K562 (cell line): Measurements from ENCODE around the gene RPL15. TPM values are rescaled to one million over a fixed set of nuclear protein-coding genes. Genes with fewer than 3 reads are reported as not detected.

Source experiments
- ATAC-seq: fragments of 200-7000 bp; cut with Tn5 transposase; 3 replicates; pipeline ENCODE4 v1.9.1; 2020; ENCODE audit warnings: moderate library complexity
- BruUV-seq: library from RNA; stranded (reverse); fragments of 400-500 nt; replicated peaks from 2 replicates; lab custom pipeline; 2021; lab: Mats Ljungman, UMichigan
- CTCF ChIA-PET: fragments of 300-600 bp; formaldehyde crosslinking; extraction: SDS; loops from one replicate; lab custom pipeline; 2021; ENCODE audit warnings: low intra/inter-chr PET ratio; lab: Yijun Ruan, JAX
- POLR2A ChIA-PET: fragments of 300-600, 350-650 bp; sonication (Branson Sonifier 250); formaldehyde crosslinking; extraction: SDS; loops from one replicate; lab custom pipeline; 2021; ENCODE audit warnings: antibody characterized with exemption, inconsistent platforms; lab: Yijun Ruan, JAX
- DNase-seq, 4 experiments: peaks; one replicate each; pipeline versions ENCODE4 v3.0.0 to v3.0.0-alpha.2; 2011 to 2018; ENCODE audit warnings: low spot score in 3 of 4, mixed read lengths in 3 of 4; ENCODE audit errors: extremely low read depth in 1 of 4
- FAIRE-seq: peaks from 2 replicates; lab custom pipeline; 2011; peaks lifted over from hg19 to GRCh38; lab: Jason Lieb, UNC
- H2AFZ ChIP-seq: 2 replicates; pipeline ENCODE4 v1.6.0; 2011; ENCODE audit warnings: low read depth, low read length, control low read depth, inconsistent platforms
- H3K27ac ChIP-seq: fragments of 200-600 bp; 3 replicates; pipeline ENCODE4 v1.8.0; 2011; ENCODE audit warnings: low read depth, mild to moderate bottlenecking, control low read depth, inconsistent platforms, low read length, moderate library complexity, mixed read lengths; ENCODE audit errors: extremely low read depth
- H3K27me3 ChIP-seq, 2 experiments: fragments of 300-600 bp in 1 of 2; 2 replicates in 1 of 2; 3 replicates in 1 of 2; pipeline versions ENCODE4 v1.6.0 to v1.8.0; 2011; ENCODE audit warnings: inconsistent platforms in 2 of 2, low read length in 2 of 2, mild to moderate bottlenecking in 1 of 2, mixed read lengths in 1 of 2, moderate library complexity in 1 of 2; ENCODE audit not compliant: control insufficient read depth in 2 of 2, insufficient read depth in 2 of 2
- H3K36me3 ChIP-seq: fragments of 300-600 bp; 3 replicates; pipeline ENCODE4 v1.8.0; 2011; ENCODE audit warnings: mild to moderate bottlenecking, low read length, inconsistent platforms; ENCODE audit not compliant: control insufficient read depth, insufficient read depth
- H3K4me1 ChIP-seq, 2 experiments: fragments of 200-600 bp in 1 of 2; replicated peaks in 1 of 2; 2 replicates in 1 of 2; 3 replicates in 1 of 2; pipeline versions ENCODE4 v1.5.1 to v1.8.0; 2011; ENCODE audit warnings: inconsistent platforms in 2 of 2, low read length in 2 of 2, mild to moderate bottlenecking in 1 of 2, mixed read lengths in 1 of 2, moderate library complexity in 1 of 2; ENCODE audit not compliant: control insufficient read depth in 2 of 2, insufficient read depth in 2 of 2
- H3K4me2 ChIP-seq: 2 replicates; pipeline ENCODE4 v1.6.1; 2011; ENCODE audit warnings: low read length, control low read depth, inconsistent platforms, mixed read lengths; ENCODE audit not compliant: insufficient read depth
- H3K4me3 ChIP-seq: fragments of 200-600 bp; sonication (generic), shearing (Covaris generic); 2 replicates; pipeline ENCODE4 v1.5.1; 2016; ENCODE audit warnings: control low read depth, inconsistent platforms
- H3K79me2 ChIP-seq: fragments of 200-600 bp; 3 replicates; pipeline ENCODE4 v1.8.0; 2011; ENCODE audit warnings: low read length, inconsistent platforms; ENCODE audit not compliant: control insufficient read depth, insufficient read depth
- H3K9ac ChIP-seq, 2 experiments: 2 replicates each; pipeline versions ENCODE4 v1.6.0 to v1.6.1; 2011; ENCODE audit warnings: low read depth in 2 of 2, low read length in 2 of 2, control low read depth in 1 of 2, inconsistent platforms in 1 of 2, mild to moderate bottlenecking in 1 of 2, mixed read lengths in 1 of 2; ENCODE audit not compliant: insufficient read depth in 1 of 2
- H3K9me1 ChIP-seq: one replicate; pipeline ENCODE4 v1.6.0; 2011; ENCODE audit warnings: inconsistent platforms, mild to moderate bottlenecking, low read length, moderate library complexity; ENCODE audit not compliant: control insufficient read depth, insufficient read depth
- H3K9me3 ChIP-seq: replicated peaks from 2 replicates; pipeline ENCODE4 v1.5.1; 2011; ENCODE audit warnings: low read depth, low read length, inconsistent platforms; ENCODE audit not compliant: control insufficient read depth, insufficient read depth
- H4K20me1 ChIP-seq: replicated peaks from 2 replicates; pipeline ENCODE4 v1.6.1; 2011; ENCODE audit warnings: low read length, inconsistent platforms, mixed read lengths; ENCODE audit not compliant: control insufficient read depth, insufficient read depth
- BRD4 ChIP-seq: fragments of 200-600 bp; sonication (generic); IDR thresholded peaks from 2 replicates; pipeline ENCODE4 v1.6.1; 2017; ENCODE audit warnings: inconsistent platforms
- GATAD2B ChIP-seq: fragments of 450-650 bp; IDR thresholded peaks from 2 replicates; pipeline ENCODE4 v1.6.1; 2017; ENCODE audit warnings: mild to moderate bottlenecking, borderline replicate concordance
- HDGF ChIP-seq: fragments of 450-650 bp; IDR thresholded peaks from 2 replicates; pipeline ENCODE4 v1.6.1; 2016
- HNRNPUL1 ChIP-seq: fragments of 200-400 bp; formaldehyde crosslinking; IDR thresholded peaks from 2 replicates; pipeline ENCODE4 v1.6.1; 2017; ENCODE audit warnings: low read length
- KAT2B ChIP-seq: IDR thresholded peaks from one replicate; pipeline ENCODE4 v1.6.1; 2012; ENCODE audit warnings: low read depth, mild to moderate bottlenecking, control low read depth, inconsistent platforms, low read length, moderate library complexity
- KDM4B ChIP-seq, 2 experiments: fragments of 450-650 bp in 1 of 2; sonication (generic) in 1 of 2; IDR thresholded peaks; 2 replicates each; pipeline ENCODE4 v1.6.1; 2016 to 2017; ENCODE audit warnings: borderline replicate concordance in 2 of 2, antibody characterized with exemption in 1 of 2, low read depth in 1 of 2, mild to moderate bottlenecking in 1 of 2
- MCM3 ChIP-seq: fragments of 450-650 bp; IDR thresholded peaks from 2 replicates; pipeline ENCODE4 v1.6.1; 2016
- TEAD4 ChIP-seq, 2 experiments: sonication (generic) in 1 of 2; formaldehyde crosslinking in 1 of 2; IDR thresholded peaks; 2 replicates each; pipeline versions ENCODE4 v1.6.1 to v1.8.0; 2012 to 2022; ENCODE audit warnings: borderline replicate concordance in 1 of 2, inconsistent platforms in 1 of 2, low read length in 1 of 2, mild to moderate bottlenecking in 1 of 2, missing genetic modification reagents in 1 of 2
- ZNF140 ChIP-seq: fragments of 250-450 bp; sonication (Bioruptor Pico); IDR thresholded peaks from 2 replicates; pipeline ENCODE4 v1.8.0; 2021; ENCODE audit warnings: moderate library complexity, mild to moderate bottlenecking, inconsistent platforms
- WGBS: fragments of 100-300 bp; shearing (Covaris generic); methylation state at CpG from one replicate; pipeline ENCODE4 v1.1.6; 2016; ENCODE audit warnings: low coverage, mixed read lengths; ENCODE audit not compliant: insufficient coverage; ENCODE audit errors: missing lambda C conversion rate; 5-methylcytosine and 5-hydroxymethylcytosine counted together
- in situ Hi-C: fragments of 300-500 bp; cut with MboI; formaldehyde crosslinking; loops from 4 replicates; pipeline ENCODE4 v1.15.0; 2018; ENCODE audit warnings: inconsistent platforms, mixed read lengths
- intact Hi-C: fragments of 100-400 bp; cut with micrococcal nuclease; formaldehyde crosslinking; loops from 2 replicates; pipeline ENCODE4 v1.14.2; 2022
- polyA plus RNA-seq, 8 experiments: library from polyadenylated mRNA; depleted of rRNA in 4 of 8; stranded (reverse) in 5 of 8; unstranded in 3 of 8; fragments of >200 nt; fragmentation: Nextera tagmentation in 2 of 8; fragmentation: Illumina TruSeq in 1 of 8; extraction: Ambion mirVana in 2 of 8; extraction: Trizol in 1 of 8; gene quantifications; 2 replicates each; pipeline versions ENCODE4 v1.2.1 to v1.2.3, GENCODE V29; 2011 to 2014; ENCODE audit warnings: inconsistent platforms in 1 of 8, missing spikeins in 1 of 8
- total RNA-seq, 7 experiments: library from RNA; depleted of rRNA in 6 of 7; stranded (reverse); fragments of >200 nt in 6 of 7; fragmentation: Illumina TruSeq in 2 of 7; extraction: Trizol in 2 of 7; gene quantifications; 2 replicates each; pipeline versions ENCODE4 v1.2.1 to v1.2.3, GENCODE V29; 2011 to 2021; ENCODE audit warnings: low replicate concordance in 1 of 7
- TF ChIP-seq, protein P1 (sequence below): fragments of 450-650 bp; formaldehyde crosslinking; IDR thresholded peaks from 2 replicates; pipeline ENCODE4 v1.4.0; 2022; ENCODE audit warnings: missing genetic modification characterization
- TF ChIP-seq, protein P2 (sequence below): sonication (generic); formaldehyde crosslinking; IDR thresholded peaks from 2 replicates; pipeline ENCODE4 v1.8.1; 2023; ENCODE audit warnings: mild to moderate bottlenecking, missing genetic modification reagents, moderate library complexity
- TF ChIP-seq, protein P3 (sequence below): fragments of 250-450 bp; sonication (Bioruptor Pico); IDR thresholded peaks from 2 replicates; pipeline ENCODE4 v1.5.1; 2021; ENCODE audit warnings: mild to moderate bottlenecking
- TF ChIP-seq, protein P4 (sequence below): sonication (generic); formaldehyde crosslinking; IDR thresholded peaks from 2 replicates; pipeline ENCODE4 v1.8.0; 2022; ENCODE audit warnings: missing genetic modification reagents, mild to moderate bottlenecking, borderline replicate concordance

RPL15 gene
- total and polyA plus RNA-seq, 9 of the 15 experiments (the other 6 are each of a cell fraction or from before 2014, with no cell fraction given), result 2,393 to 8,850 (median 3,928) TPM

DNA sequence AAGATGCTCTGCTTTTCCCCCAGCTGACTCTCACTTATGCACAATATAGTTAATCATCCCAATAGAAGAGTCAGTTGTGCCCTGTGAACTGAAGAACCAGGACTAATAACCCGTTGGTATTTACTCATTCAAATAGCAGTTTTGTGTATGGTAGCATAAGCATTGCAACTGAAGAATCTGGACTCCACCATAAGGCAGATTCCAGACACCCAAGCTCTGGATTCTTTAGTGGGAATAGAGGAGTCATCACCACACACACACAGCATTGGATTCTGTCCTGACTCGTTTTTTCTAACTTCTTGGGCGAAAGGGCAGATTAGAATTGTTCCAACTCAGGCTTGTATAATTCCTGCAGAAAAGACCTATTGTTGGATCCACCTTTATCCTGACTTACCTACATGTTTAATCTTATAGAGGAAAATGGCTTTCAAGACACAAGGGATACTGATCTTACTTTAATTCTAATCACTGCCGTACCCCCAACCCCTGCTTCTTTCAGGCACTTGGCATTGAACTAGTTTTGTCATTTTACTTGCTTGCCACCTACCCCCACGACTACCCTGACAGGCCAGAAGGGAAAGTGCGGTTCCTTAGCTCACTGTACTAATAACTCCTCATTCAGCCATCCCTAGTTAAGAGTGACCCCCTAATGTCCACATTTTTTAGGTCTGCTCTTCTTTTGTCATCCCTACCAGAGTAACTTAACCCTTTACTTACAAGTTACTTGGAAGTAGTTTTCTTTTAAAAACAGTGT is 42.4 kb upstream of the RPL15 start (continued):
- TF ChIP-seq, protein P1, sequence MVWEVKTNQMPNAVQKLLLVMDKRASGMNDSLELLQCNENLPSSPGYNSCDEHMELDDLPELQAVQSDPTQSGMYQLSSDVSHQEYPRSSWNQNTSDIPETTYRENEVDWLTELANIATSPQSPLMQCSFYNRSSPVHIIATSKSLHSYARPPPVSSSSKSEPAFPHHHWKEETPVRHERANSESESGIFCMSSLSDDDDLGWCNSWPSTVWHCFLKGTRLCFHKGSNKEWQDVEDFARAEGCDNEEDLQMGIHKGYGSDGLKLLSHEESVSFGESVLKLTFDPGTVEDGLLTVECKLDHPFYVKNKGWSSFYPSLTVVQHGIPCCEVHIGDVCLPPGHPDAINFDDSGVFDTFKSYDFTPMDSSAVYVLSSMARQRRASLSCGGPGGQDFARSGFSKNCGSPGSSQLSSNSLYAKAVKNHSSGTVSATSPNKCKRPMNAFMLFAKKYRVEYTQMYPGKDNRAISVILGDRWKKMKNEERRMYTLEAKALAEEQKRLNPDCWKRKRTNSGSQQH (CRISPR knock-in tag), result no peak
- TF ChIP-seq, protein P2, sequence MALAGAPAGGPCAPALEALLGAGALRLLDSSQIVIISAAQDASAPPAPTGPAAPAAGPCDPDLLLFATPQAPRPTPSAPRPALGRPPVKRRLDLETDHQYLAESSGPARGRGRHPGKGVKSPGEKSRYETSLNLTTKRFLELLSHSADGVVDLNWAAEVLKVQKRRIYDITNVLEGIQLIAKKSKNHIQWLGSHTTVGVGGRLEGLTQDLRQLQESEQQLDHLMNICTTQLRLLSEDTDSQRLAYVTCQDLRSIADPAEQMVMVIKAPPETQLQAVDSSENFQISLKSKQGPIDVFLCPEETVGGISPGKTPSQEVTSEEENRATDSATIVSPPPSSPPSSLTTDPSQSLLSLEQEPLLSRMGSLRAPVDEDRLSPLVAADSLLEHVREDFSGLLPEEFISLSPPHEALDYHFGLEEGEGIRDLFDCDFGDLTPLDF (CRISPR knock-in tag), result no peak
- TF ChIP-seq BRD4 (no peak), TEAD4 (IDR thresholded peaks at IDR 0.05; ENCODE audit: low read length) (no peak), TEAD4 (CRISPR knock-in tag; IDR thresholded peaks at IDR 0.05; ENCODE audit: borderline replicate concordance) (no peak), KAT2B (no peak)

DNA sequence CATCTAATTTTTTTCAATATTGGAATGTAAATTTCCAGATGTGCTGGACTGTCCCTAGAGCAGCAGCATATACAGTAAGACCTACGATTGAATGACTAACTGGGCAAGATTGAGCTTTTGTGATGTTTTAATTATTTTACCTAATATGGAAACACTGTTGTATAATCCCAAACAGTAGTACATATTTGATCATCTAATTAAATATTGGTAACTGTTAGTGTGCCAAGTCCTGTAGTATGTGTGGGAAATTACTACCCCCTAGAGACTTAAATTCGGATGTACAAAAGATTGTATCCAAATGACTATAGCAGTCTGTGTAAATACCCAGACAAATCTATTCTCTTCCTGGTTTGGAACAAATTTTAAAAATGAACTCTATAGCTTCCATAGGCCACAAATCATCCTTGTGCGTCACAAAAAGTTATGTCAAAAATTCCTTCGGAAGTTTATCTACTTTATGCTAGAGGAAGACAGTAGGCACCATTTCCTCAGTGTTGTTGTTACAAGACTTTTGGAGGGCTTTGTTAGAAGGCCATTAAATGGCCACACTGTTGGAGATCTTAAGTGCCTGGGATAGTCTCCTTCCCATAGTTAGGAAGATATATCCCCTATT is 41.7 kb upstream of the RPL15 start:
- FAIRE-seq (no peak), ATAC-seq (no peak), DNase-seq (no peak)
- CTCF ChIA-PET, result no interaction called here
- no peak overlapping the region for H3K4me3 ChIP-seq
- in situ Hi-C loops (no loop called here), intact Hi-C loops (loop anchor here (10.0 kb wide), 1 partner anchor 160 kb away; no protein-coding TSS in a partner anchor)
- no TSS peak for BruUV-seq
- peaks cover 0 to 3% of the 10 kb centered on the region in 2 experiments; a peak in 2 of 5 replicates for H3K4me1 ChIP-seq
- no peaks in the 10 kb centered on the region for H3K27me3 ChIP-seq
- no peaks in the 10 kb centered on the region for H4K20me1 ChIP-seq
- H2AFZ ChIP-seq, result no peak overlapping the region
- no peak overlapping the region for H3K4me2 ChIP-seq
- H3K9me1 ChIP-seq, result no peaks in the 10 kb centered on the region
- H3K79me2 ChIP-seq, result peaks cover 14% of the 10 kb centered on the region; the same call in 2 of the 3 replicates
- H3K9me3 ChIP-seq, result no peaks in the 10 kb centered on the region
- no peaks in the 10 kb centered on the region for H3K36me3 ChIP-seq
- POLR2A ChIA-PET, result no interaction called here
- no peak overlapping the region for H3K27ac ChIP-seq
- H3K9ac ChIP-seq, result no peak overlapping the region
- WGBS, result 72% methylated on average over 4 of the region's 4 CpGs
- TF ChIP-seq HDGF, result no peak
- no peak for TF ChIP-seq GATAD2B
- TF ChIP-seq, protein P3, sequence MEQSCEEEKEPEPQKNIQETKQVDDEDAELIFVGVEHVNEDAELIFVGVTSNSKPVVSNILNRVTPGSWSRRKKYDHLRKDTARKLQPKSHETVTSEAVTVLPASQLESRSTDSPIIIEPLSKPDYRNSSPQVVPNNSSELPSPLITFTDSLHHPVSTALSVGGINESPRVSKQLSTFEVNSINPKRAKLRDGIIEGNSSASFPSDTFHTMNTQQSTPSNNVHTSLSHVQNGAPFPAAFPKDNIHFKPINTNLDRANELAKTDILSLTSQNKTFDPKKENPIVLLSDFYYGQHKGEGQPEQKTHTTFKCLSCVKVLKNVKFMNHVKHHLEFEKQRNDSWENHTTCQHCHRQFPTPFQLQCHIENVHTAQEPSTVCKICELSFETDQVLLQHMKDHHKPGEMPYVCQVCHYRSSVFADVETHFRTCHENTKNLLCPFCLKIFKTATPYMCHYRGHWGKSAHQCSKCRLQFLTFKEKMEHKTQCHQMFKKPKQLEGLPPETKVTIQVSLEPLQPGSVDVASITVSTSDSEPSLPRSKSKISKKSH (CRISPR knock-in tag), result no peak
- TF ChIP-seq ZNF140, result no peak
- no peak for TF ChIP-seq HNRNPUL1
- TF ChIP-seq, protein P4, sequence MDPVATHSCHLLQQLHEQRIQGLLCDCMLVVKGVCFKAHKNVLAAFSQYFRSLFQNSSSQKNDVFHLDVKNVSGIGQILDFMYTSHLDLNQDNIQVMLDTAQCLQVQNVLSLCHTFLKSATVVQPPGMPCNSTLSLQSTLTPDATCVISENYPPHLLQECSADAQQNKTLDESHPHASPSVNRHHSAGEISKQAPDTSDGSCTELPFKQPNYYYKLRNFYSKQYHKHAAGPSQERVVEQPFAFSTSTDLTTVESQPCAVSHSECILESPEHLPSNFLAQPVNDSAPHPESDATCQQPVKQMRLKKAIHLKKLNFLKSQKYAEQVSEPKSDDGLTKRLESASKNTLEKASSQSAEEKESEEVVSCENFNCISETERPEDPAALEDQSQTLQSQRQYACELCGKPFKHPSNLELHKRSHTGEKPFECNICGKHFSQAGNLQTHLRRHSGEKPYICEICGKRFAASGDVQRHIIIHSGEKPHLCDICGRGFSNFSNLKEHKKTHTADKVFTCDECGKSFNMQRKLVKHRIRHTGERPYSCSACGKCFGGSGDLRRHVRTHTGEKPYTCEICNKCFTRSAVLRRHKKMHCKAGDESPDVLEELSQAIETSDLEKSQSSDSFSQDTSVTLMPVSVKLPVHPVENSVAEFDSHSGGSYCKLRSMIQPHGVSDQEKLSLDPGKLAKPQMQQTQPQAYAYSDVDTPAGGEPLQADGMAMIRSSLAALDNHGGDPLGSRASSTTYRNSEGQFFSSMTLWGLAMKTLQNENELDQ (CRISPR knock-in tag), result no peak
- no peak for TF ChIP-seq KDM4B (IDR thresholded peaks at IDR 0.05; ENCODE audit: borderline replicate concordance in 2 of 2, low read depth in 1 of 2)
- TF ChIP-seq MCM3, result no peak
